Islet precursor cell (in vitro differentiated cells): Measurements from ENCODE around the gene NCOA4.
A peak's percentile ranks its signal among the peaks of the same experiment; 100 is the strongest.
"Not testable (repeated sequence)": the region's sequence is repeated elsewhere in the genome, so short reads cannot be mapped to it uniquely, and the experiment has no call there.

Source experiments
- DNase-seq: peaks from one replicate; pipeline ENCODE4 v3.0.0-alpha.2; 2018

The NCOA4 gene

GRCh38 chr10:46052057-46052790, 21.8 kb upstream of the NCOA4 start:
- peak; percentile 59 for DNase-seq

DNA sequence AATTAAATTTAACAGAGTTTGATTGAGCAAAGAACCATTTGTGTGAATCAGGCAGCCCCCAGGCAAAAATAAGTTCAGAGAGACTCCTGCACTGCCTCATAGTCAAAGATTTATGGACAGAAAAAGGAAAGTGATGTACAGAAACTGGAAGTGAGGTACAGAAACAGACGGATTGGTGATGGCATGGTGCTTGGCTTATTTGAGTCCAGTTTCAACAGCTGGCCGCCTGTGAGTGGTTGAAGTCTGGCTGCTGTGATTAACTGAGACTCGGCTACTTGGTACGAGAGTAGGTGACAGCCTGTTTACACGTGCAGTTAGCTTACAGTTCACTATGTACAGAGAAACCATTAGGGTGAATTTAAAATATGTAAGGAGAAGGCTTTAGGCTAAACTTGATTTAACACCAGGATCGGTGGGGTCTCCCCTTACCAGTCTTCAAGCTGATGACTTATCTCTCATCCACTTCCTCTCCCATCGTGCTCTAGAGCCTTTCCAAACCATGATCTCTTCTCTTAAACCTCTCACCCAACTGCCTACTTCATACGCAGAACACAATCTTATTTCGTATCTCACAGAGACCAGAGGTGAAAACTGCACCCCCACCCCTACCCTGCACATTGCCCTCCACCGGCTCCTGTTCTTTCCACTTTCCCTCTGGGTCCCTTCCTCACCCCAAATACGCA, 20.7 kb upstream of the NCOA4 start:
- no peak for DNase-seq

DNA sequence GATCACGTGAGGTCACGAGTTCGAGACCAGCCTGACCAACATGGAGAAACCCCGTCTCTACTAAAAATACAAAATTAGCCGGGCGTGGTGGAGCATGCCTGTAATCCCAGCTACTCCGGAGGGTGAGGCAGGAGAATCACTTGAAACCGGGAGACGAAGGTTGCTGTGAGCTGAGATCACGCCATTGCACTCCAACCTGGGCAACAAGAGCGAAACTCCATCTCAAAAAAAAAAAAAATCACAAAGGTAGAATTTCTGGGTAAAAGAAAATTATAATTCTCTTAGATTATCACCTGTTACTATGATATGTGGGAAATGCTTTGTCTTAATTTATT, 19.0 kb upstream of the NCOA4 start:
- not testable (repeated sequence) for DNase-seq

GRCh38 chr10:46048152-46048551, 17.7 kb upstream of the NCOA4 start:
- DNase-seq, result no peak

DNA sequence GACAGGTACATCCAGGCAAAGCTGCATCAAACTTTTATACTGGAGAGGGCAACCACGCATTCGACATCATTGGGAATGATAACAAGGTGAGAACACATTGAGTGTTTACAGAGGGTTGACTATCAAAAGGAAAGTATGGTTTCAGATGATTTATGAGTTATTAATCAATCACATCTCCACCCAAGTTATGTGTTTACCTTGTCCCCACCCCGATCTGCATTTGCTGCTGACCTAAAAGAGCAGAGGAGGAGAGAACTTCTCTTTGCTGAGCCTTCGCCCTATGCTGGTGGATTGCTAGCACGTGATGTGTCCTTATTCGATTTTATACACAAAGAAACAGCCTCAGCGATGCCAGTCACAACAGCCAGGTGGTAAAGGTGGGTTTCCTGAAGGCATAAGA, 15.8 kb upstream of the NCOA4 start, which contains the start of gene MSMB:
MSMB (minus strand) TSS at position 9 of the 400 bp plus-strand sequence. CDS start 32 bp downstream, outside the sequence.
- no peak for DNase-seq

GRCh38 chr10:46042527-46042926, 12.1 kb upstream of the NCOA4 start:
- no peak for DNase-seq

GRCh38 chr10:46040004-46040403, 9.6 kb upstream of the NCOA4 start:
- DNase-seq, result no peak

- DNase-seq, result no peak
These were observed 6.8 kb upstream of the NCOA4 start for GRCh38 chr10:46037107-46037825.

- peak; percentile 43 for DNase-seq
These were observed 5.8 kb upstream of the NCOA4 start for GRCh38 chr10:46035923-46036849.

- DNase-seq, result peak; percentile 93
These were observed 3.2 kb upstream of the NCOA4 start for GRCh38 chr10:46033602-46034011.

GRCh38 chr10:46031648-46032532, 1.5 kb upstream of the NCOA4 start:
- no peak for DNase-seq

GRCh38 chr10:46029461-46030030, 877 bp downstream of the NCOA4 start:
- DNase-seq, result no peak

GRCh38 chr10:46028584-46029460, 1.6 kb downstream of the NCOA4 start:
- DNase-seq, result no peak

DNA sequence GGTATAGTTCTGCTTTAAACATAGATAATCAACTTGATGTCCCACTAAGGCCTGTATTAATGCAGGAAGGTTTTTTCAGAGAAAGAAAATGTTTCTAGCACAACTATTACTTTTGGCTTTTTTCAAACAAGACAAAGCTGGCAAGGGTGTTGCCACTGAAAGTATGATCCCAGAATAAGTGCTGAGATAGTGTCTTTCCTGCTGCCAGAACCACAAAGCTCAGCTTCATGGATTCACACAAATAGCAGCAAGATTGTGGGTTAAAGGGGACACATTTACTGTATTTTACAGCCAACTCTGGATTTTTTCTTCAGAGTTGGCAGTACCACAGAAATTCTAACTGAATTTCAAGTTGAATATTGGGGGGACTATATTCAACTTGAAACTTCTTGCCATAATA, 4.3 kb downstream of the NCOA4 start:
- DNase-seq, result no peak

DNA sequence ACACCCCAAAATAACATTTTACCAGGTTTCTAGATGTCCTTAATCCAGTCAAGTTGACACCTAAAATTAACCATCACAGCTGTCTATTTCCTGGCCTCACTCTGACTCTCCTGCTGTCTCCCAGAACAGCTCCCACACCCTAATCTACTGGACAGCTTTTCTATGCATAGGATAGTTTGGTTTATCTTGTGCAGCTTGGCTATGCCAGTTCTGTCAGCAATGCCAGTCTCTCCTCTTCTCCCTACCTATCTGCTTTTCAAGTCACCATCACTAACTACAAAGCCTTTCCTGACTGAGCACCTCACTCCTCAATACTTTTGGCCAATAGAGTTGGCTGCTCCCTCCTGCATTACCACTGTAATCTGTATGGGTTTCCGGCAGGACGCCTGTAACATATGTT, 5.0 kb downstream of the NCOA4 start:
- no peak for DNase-seq

DNA sequence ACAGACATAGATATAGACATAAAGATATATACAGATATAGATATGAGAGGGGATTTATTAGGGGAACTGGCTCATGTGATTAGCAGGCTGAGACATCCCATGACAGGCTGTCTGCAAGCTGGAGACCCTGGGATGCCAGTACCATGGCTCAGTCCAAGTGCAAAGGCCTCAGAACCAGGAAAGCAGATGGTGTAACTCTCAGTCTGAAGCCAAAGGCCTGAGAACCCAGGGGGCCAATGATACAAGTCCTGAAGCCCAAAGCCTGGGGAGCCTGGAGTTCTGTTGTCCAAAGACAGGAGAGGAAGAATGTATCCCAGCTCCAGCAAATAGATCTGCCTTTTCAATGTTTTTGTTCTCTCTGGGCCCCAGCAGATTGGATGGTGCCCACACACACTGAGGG, 5.5 kb downstream of the NCOA4 start:
- no peak for DNase-seq

DNA sequence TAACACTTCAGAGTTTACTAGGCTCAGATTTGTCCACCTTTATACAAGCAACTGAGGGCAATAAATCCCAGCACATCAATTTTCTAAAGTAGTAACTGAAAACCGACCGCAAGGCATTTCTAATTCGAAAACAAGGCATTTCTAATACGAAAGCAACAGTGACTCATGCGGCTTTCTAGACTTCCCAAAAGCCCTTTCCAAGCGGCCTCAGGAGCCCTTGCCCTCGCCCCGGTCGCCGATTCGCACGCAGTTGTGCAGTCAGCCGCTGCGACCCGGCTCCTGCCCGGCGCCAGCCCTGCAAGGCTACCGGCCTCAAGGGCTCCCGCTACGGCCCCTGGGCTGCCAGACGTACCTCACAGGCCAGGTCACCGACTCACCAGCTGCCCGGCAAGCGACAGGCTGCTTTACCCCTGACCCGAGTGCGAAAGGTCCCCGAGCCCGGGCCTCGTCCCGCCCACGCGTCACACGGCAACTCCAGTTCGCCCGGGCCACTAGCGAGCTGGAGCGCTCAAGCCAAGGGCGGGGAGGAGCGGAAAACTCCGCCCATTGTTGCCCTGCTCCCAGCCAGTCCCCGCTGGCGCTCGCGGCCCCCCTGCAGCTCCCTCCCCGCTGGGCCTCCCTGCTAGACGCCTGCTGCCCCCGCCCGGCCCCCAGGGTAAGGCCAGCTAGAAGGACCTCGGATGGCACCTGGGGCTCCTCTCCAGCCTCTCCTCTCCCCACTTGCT, 7.3 kb downstream of the NCOA4 start:
- DNase-seq, result peak; percentile 99

- no peak for DNase-seq
These were observed 10.1 kb downstream of the NCOA4 start for GRCh38 chr10:46020344-46020657.

GRCh38 chr10:46019569-46020343, 10.7 kb downstream of the NCOA4 start:
- no peak for DNase-seq
